NT2/D1 (cell line): Measurements from ENCODE around the gene NFIA.

ENCODE experiments used
- SUZ12 ChIP-seq: IDR thresholded peaks from 2 replicates; pipeline ENCODE4 v1.6.1; 2011; ENCODE audit not compliant: insufficient read length, insufficient read depth; ENCODE audit errors: extremely low read depth
- YY1 ChIP-seq: IDR thresholded peaks from 2 replicates; pipeline ENCODE4 v1.6.1; 2011; ENCODE audit not compliant: insufficient read length, insufficient read depth

DNA sequence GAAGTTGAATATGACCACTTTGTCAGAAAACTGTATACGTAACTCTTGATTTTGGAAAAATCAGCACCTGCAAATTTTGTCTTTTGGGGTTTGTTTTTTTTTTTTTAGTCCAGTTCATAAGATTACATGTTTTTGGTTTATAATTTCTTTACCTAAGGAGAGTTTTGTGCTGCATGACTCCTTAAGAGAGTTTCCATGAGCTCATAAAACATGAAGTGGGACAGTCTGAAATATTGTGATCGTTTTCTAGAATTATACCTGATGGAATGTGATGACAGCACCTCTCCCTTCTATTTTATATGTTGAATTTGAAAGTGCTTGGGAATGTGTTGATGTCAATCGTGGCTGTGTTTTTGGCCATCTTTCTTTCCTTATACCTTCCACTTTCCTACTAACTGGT, 158.5 kb downstream of the NFIA start:
- no peak for TF ChIP-seq YY1
- TF ChIP-seq SUZ12 = no peak
